Esophagus (tissue), 2 donors: ENCODE results near the gene MYL3. TPM values are rescaled to one million over a fixed set of nuclear protein-coding genes. Genes with fewer than 3 reads are reported as not detected.

Experiments used
- H3K27ac ChIP-seq, 2 donors: one replicate each; pipeline ENCODE4 v1.5.1; 2013; ENCODE audit warnings: low read depth in 2 of 2, mild to moderate bottlenecking in 2 of 2, inconsistent platforms in 1 of 2, low read length in 1 of 2, moderate library complexity in 1 of 2
- H3K27me3 ChIP-seq, 2 donors: one replicate each; pipeline ENCODE4 v1.6.1; 2013; ENCODE audit warnings: low read length in 2 of 2, control low read depth in 1 of 2, mild to moderate bottlenecking in 1 of 2; ENCODE audit not compliant: insufficient read depth in 2 of 2, control insufficient read depth in 1 of 2
- H3K36me3 ChIP-seq, 2 donors: one replicate each; pipeline ENCODE4 v1.6.1; 2013; ENCODE audit warnings: low read length in 1 of 2; ENCODE audit not compliant: control insufficient read depth in 2 of 2, insufficient read depth in 2 of 2
- H3K4me1 ChIP-seq, 2 donors: one replicate each; pipeline ENCODE4 v1.6.1; 2013; ENCODE audit warnings: low read length in 1 of 2; ENCODE audit not compliant: control insufficient read depth in 2 of 2, insufficient read depth in 2 of 2
- H3K4me3 ChIP-seq, 2 donors: one replicate each; pipeline ENCODE4 v1.5.1; 2013; ENCODE audit warnings: low read length in 2 of 2, mild to moderate bottlenecking in 2 of 2, low read depth in 1 of 2, moderate library complexity in 1 of 2
- H3K9me3 ChIP-seq, 2 donors: one replicate each; pipeline ENCODE4 v1.6.1; 2013; ENCODE audit warnings: mild to moderate bottlenecking in 2 of 2, low read depth in 1 of 2, low read length in 1 of 2, moderate library complexity in 1 of 2; ENCODE audit not compliant: control insufficient read depth in 2 of 2, insufficient read depth in 1 of 2
- WGBS, 2 donors: extraction: QIAGEN DNeasy Blood & Tissue Kit; methylation state at CpG; one replicate each; pipeline ENCODE4 v1.1.7; 2013; 5-methylcytosine and 5-hydroxymethylcytosine counted together
- polyA plus RNA-seq, 2 donors: library from polyadenylated mRNA; stranded (reverse); fragments of 200-250 nt; gene quantifications; one replicate each; pipeline ENCODE4 v1.2.3, GENCODE V29; 2013
- donor health status: healthy with polysubstance abuse.
- donor health status: Bipolar disorder and iron deficiency.

The MYL3 gene
- polyA plus RNA-seq, 2 donors: 0.67 to 0.87 TPM

GRCh38 chr3:46835491-46835890, 27.8 kb downstream of the MYL3 start:
- 96% methylated on average over 4 of the region's 4 CpGs for WGBS, 2 donors
- Histone ChIP-seq H3K27me3 (no peaks in the 10 kb centered on the region), H3K4me1 (no peaks in the 10 kb centered on the region), H3K9me3 (peaks cover 0 to 5% of the 10 kb centered on the region in 2 donors), H3K4me3 (no peak overlapping the region), H3K27ac (no peak overlapping the region), H3K36me3 (no peaks in the 10 kb centered on the region)

DNA sequence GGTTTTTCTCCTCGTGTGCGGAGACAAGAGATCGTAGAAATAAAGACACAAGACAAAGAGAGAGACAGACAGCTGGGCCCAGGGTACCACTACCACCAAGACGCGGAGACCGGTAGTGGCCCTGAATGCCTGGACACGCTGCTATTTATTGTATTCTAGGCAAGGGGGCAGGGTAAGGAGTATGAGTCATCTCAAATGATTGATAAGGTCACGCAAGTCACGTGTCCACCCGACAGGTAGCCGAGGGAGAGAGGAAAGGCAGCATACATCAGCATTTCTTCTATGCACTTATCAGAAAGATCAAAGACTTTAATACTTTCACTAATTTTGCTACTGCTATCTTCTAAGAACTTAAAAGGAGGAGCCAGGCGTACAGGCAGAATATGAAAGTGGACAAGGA, 28.2 kb downstream of the MYL3 start:
- WGBS, 2 donors: 60 to 82% methylated on average over 12 of the region's 12 CpGs
- H3K27me3 ChIP-seq: no peaks in the 10 kb centered on the region
- H3K36me3 ChIP-seq: no peaks in the 10 kb centered on the region
- H3K4me3 ChIP-seq: no peak overlapping the region
- H3K4me1 ChIP-seq: no peaks in the 10 kb centered on the region
- peaks cover 0 to 5% of the 10 kb centered on the region in 2 donors for H3K9me3 ChIP-seq
- H3K27ac ChIP-seq: no peak overlapping the region

GRCh38 chr3:46833346-46834300, 29.6 kb downstream of the MYL3 start:
- no peaks in the 10 kb centered on the region for H3K27me3 ChIP-seq
- H3K4me1 ChIP-seq: no peaks in the 10 kb centered on the region
- no peaks in the 10 kb centered on the region for H3K36me3 ChIP-seq
- no peak overlapping the region for H3K4me3 ChIP-seq
- peaks cover 0 to 5% of the 10 kb centered on the region in 2 donors for H3K9me3 ChIP-seq
- 96 to 97% methylated on average over 65 of the region's 65 CpGs for WGBS, 2 donors
- no peak overlapping the region for H3K27ac ChIP-seq

- no peak overlapping the region for H3K4me3 ChIP-seq
- H3K36me3 ChIP-seq: no peaks in the 10 kb centered on the region
- 72 to 83% methylated on average over 1 of the region's 1 CpG for WGBS, 2 donors
- no peaks in the 10 kb centered on the region for H3K27me3 ChIP-seq
- H3K4me1 ChIP-seq: no peaks in the 10 kb centered on the region
- no peak overlapping the region for H3K27ac ChIP-seq
- H3K9me3 ChIP-seq: no peaks in the 10 kb centered on the region
Measured at GRCh38 chr3:46831841-46832240, 31.4 kb downstream of the MYL3 start.

- no peaks in the 10 kb centered on the region for H3K27me3 ChIP-seq
- H3K36me3 ChIP-seq: no peaks in the 10 kb centered on the region
- no peak overlapping the region for H3K27ac ChIP-seq
- no peaks in the 10 kb centered on the region for H3K9me3 ChIP-seq
- H3K4me1 ChIP-seq: no peaks in the 10 kb centered on the region
- H3K4me3 ChIP-seq: no peak overlapping the region
- 89 to 96% methylated on average over 3 of the region's 3 CpGs for WGBS, 2 donors
Measured at GRCh38 chr3:46831316-46831715, 31.9 kb downstream of the MYL3 start.

- H3K27me3 ChIP-seq: no peaks in the 10 kb centered on the region
- no peaks in the 10 kb centered on the region for H3K9me3 ChIP-seq
- H3K27ac ChIP-seq: no peak overlapping the region
- no peaks in the 10 kb centered on the region for H3K4me1 ChIP-seq
- 83 to 87% methylated on average over 2 of the region's 2 CpGs for WGBS, 2 donors
- H3K36me3 ChIP-seq: no peaks in the 10 kb centered on the region
- no peak overlapping the region for H3K4me3 ChIP-seq
Measured at GRCh38 chr3:46830801-46831200, 32.4 kb downstream of the MYL3 start.

- H3K4me3 ChIP-seq: no peak overlapping the region
- no peaks in the 10 kb centered on the region for H3K9me3 ChIP-seq
- no peak overlapping the region for H3K27ac ChIP-seq
- H3K27me3 ChIP-seq: no peaks in the 10 kb centered on the region
- no peaks in the 10 kb centered on the region for H3K36me3 ChIP-seq
- WGBS, 2 donors: 66 to 69% methylated on average over 4 of the region's 4 CpGs
- H3K4me1 ChIP-seq: no peaks in the 10 kb centered on the region
Measured at GRCh38 chr3:46829699-46830208, 33.5 kb downstream of the MYL3 start.

DNA sequence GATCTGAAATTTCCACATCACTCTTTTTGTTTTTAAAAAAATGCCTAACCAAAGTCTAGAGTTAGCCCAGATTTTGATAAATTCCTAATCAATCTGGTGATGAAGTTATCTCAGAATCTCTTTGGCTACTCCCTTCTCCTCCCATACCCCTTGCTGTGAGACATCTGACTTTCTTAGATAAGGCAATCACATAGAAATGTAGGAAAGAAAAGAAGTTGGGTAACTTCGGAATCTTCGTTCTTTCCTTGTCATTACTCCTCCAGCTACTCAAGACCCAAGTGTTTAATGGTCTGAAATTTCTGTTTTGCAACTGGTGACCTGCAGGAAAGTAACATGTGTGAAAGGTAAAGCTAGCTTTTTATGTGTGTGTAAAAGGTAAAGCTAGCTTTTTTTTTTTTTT, 37.8 kb downstream of the MYL3 start:
- Histone ChIP-seq H3K4me3 (no peak overlapping the region), H3K4me1 (no peaks in the 10 kb centered on the region), H3K36me3 (no peaks in the 10 kb centered on the region), H3K27me3 (no peaks in the 10 kb centered on the region), H3K27ac (no peak overlapping the region), H3K9me3 (peaks cover 0 to 3% of the 10 kb centered on the region in 2 donors)
- 88 to 93% methylated on average over 2 of the region's 2 CpGs for WGBS, 2 donors

DNA sequence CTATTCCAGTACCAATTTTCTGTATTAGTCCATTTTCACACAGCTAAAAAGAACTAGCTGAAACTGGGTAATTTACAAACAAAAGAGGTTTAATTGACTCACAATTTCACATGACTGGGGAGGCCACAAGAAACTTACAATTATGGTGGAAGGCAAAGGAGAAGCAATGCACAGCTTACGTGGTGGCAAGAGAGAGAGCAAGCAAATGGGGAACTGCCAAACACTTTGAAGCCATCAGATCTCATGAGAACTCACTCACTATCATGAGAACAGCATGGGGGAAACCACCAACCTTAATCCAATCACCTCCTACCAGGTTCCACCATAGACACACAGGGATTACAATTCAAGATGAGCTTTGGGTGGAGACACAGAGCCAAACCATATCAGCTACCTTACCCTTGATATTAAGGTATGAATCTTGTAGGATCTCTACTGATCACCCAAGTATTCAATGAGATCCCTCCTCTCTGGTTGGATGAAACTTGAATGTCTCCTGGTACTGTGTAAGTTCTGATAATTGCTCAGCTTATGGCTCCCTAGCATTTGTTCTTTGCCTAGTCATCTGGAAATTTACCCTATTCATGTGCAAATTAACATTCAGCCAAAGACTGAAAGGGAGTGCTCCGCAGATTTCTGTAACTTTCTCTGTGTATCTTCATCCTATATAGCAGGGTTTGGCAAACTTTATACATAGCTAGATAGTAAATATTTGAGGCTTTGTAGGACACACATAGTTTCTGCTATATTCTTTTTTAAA, 38.9 kb downstream of the MYL3 start:
- Histone ChIP-seq H3K36me3 (no peaks in the 10 kb centered on the region), H3K27ac (no peak overlapping the region), H3K4me3 (no peak overlapping the region), H3K9me3 (peaks cover 0 to 3% of the 10 kb centered on the region in 2 donors), H3K27me3 (no peaks in the 10 kb centered on the region), H3K4me1 (no peaks in the 10 kb centered on the region)
- 85 to 86% methylated on average over 2 of the region's 2 CpGs for WGBS, 2 donors
